T-helper 1 cell treated with Interleukin-12 subunit alpha and Interleukin-12 subunit beta and Interleukin-4 antibody, amounts not matched to agents 30 ng/mL and 1 ng/mL, for 36 hours (primary cell): ENCODE measurements around the gene LNPK. TPM values are rescaled to one million over a fixed set of nuclear protein-coding genes. Genes with fewer than 3 reads are reported as not detected.
"Not testable (repeated sequence)": the region's sequence is repeated elsewhere in the genome, so short reads cannot be mapped to it uniquely, and the experiment has no call there.

ENCODE experiments used
- intact Hi-C: fragments of 100-400 bp; cut with micrococcal nuclease; formaldehyde crosslinking; loops from one replicate; pipeline ENCODE4 v1.15.1; 2024
- total RNA-seq: library from RNA; stranded (reverse); gene quantifications from 2 replicates; pipeline ENCODE4 v1.2.3, GENCODE V29; 2022

LNPK gene
- total RNA-seq, 1 donor from 2014 or later, result 34.9 TPM

DNA sequence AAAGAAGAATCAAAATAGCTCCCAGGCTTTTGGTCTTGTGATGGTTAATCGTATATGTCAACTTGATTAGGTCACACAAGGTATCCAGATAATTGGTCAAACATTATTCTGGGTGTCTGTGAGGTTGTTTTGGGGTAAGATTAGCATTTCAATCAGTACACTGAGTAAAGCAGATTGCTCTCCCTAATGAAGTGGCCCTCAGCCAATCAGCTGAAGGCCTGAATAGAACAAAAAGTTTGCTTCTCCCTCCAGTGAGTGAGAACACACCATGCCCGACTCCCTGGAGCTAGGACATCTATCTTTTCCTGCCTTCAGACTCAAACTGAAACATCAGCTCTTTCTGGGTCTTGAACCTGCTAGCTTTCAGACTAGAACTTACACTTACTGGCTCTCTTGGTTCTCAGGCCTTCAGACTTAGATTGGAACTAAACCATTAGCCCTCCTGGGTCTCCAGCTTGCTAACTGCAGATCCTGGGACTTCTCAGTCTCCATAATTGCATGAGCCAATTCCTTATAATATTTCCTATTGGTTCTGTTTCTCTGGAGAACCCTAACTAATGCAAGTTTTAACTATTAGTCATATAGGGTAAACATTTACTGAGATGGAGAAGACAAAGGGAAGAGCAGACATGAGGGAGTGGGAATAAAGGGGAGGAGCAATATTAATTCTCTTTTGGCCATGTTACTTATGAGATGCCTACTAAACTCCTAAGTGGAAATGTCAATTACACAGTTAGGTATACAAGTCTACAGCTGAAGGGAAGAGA is 25.5 kb downstream of the LNPK start:
- intact Hi-C loops, result no loop called here

DNA sequence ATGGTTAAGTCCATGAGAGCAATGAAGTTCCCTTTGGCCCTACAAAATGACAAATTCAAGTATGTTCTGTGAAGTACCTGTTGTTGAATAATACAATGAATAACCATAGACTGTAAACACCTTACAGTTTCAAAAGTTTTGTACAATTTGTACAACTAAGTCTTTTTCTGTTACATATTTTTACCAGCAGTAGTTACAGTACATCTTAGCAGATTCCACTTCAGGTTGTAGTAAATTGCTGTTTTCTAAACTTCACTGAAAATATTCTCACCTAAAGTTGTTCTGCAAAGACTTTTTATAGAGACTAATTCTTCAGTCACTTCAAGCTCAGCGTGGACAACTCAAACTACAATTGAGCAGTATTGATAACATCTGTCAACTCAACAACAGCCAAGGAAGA is 28.7 kb downstream of the LNPK start:
- intact Hi-C loops, result no loop called here

DNA sequence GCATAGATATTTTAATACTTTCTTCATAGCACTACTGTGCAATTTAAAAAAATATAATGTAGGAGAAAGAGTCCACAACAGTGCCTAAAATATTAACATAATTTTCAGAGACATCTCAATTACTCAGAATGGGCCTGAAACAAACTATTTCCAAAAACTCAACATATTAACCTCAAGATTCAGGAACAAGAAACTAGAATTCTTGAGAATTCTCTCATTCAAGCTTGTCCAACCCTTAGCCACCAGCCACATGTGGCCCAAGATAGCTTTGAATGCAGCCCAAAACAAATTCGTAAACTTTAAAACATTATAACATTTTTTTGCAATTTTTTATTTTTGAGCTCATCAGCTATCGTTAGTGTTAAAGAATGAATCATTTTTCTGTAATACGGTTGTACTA is 35.2 kb downstream of the LNPK start:
- intact Hi-C loops, result no loop called here

DNA sequence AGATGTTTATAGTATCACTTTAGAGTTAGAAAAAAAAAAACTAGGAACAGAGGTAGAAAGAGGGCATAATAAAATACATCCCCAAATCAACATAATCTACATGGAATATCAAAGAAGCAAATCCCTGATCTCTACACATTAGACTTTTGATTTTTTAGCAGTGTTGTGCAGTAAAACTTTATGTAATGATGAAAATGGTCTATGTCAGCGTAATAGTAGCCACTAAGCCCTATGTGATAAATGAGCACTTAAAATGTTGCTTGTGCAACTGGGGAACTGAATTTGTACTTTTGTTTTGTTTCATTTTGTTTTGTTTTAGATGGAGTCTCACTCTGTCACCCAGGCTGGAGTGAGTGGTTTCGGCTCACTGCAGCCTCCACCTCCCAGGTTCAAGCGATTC is 36.3 kb downstream of the LNPK start:
- intact Hi-C loops, result no loop called here

DNA sequence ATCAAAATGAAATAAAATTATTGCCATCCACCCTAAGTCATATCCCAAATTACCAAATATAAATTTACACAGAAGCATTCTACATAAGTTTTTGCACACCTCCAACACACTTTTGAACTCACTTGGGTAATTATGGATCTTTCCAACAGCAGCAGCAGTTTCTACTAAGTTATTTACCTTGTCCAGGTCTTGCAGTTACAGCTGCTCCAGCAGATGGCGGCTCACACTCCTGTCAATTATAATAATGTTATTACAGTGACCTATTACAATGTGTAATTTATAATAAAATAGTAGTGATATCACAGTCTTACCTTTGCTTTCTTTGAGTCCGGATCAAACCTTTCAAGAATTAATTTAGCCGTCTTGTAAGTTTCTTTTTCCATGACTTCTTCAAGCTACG is 37.9 kb downstream of the LNPK start:
- intact Hi-C loops, result no loop called here

DNA sequence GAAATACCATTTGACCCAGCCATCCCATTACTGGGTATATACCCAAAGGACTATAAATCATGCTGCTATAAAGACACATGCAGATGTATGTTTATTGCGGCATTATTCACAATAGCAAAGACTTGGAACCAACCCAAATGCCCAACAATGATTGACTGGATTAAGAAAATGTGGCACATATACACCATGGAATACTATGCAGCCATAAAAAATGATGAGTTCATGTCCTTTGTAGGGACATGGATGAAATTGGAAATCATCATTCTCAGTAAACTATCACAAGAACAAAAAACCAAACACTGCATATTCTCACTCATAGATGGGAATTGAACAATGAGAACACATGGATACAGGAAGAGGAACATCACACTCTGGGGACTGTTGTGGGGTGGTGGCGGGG is 38.9 kb downstream of the LNPK start:
- intact Hi-C loops, result not testable (repeated sequence)

DNA sequence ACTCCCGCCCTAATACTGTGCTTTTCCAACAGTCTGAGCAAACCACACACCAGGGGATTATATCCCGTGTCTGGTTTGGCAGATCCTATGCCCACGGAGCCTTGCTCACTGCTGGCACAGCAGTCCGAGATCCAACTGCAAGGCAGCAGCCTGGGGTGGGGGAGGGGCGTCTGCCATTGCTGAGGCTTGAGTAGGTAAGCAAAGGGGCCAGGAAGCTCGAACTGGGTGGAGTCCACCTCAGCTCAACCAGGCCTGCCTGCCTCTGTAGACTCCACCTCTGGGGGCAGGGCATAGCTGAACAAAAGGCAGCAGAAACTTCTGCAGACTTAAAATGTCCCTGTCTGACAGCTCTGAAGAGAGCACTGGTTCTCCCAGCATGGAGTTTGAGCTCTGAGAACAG is 44.2 kb downstream of the LNPK start:
- intact Hi-C loops, result no loop called here

DNA sequence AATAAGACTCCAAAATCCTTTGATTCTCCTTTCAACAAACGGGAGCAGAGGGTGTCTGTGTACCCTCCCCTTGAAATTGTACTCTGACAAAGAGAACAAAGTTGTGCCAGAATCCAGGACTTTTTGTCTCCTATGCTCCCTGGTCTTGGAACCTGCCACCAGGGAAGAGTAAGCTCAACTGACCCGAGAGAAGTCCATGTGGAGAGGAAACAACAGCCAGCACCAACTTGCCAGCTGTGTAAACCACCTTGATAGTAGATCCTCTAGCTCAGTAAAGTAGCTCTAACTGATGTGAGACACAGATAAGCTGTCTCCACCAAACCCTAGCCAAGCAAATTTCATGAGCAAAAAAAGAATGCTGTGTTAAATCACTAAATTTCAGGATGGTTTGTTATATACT is 46.9 kb downstream of the LNPK start:
- intact Hi-C loops, result no loop called here

DNA sequence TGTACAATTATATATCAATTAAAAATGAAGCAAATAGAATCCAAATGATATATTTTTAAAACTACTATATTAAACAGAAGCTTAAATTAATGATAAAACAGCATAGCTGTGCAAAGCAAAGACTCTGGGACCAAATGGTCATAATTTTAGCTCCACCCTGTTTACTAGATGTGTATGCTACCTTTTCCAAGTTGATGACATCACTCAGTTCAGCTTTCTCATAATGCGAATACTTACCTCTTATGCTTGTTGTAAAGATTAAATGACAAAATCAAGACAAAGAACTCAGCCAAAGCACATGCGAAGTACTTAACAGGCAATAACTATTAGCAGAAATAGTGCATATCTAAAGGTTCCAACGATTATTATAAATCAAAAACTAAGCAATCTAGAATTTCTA is 51.6 kb downstream of the LNPK start:
- intact Hi-C loops, result no loop called here

DNA sequence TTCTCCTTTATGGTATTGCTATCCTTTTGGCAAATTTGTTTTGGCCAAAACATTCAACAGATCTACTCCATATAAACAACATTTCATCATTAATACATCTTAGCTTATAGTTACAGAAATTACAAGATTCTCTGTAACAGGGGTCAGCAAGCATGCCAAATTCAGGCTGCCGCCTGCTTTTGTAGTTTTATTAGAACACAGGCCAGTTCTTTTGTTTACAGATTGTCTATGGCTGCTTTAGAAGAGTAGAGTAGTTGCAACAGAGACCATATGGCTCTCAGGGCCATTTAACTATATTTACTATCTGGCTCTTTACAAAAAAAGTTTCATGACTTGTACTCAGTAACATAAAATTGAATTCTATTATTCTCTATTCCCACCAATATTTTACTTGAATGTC is 53.9 kb downstream of the LNPK start:
- intact Hi-C loops, result no loop called here

DNA sequence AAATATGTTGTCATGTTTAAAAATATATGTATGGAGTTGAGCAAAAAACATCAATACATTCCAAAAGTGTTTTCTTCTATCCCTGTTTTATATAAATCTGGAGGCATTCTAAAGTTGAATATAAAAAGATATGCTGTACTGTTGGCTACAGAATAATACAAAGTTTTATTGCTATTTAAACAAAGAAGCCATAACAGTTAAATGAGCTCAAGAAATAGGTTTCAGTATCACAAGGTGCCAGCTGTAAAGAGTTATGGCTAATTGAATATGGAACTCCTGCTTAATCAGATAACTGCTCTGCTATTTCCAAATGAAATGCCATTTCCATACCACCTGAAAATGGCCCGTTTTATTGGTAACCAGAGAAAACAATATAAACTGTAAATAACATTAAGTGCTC is 55.0 kb downstream of the LNPK start:
- intact Hi-C loops, result no loop called here

DNA sequence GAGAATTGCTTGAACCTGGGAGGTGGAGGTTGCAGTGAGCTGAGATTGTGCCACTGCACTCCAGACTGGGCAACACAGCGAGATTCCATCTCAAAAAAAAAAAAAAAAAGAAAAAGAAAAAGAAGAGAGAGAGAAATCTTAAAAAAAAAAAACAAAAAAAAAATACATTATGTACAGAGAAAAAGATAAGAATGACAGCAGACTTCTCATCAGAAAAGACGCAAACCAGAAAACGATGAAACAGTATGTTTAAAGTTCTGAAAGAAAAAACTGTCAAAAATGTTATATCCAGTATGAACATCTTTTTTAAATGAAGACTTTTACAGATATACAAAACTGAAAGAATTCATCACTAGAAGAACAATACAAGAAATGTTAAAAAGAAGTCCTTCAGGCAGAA is 60.4 kb downstream of the LNPK start:
- intact Hi-C loops, result no loop called here

DNA sequence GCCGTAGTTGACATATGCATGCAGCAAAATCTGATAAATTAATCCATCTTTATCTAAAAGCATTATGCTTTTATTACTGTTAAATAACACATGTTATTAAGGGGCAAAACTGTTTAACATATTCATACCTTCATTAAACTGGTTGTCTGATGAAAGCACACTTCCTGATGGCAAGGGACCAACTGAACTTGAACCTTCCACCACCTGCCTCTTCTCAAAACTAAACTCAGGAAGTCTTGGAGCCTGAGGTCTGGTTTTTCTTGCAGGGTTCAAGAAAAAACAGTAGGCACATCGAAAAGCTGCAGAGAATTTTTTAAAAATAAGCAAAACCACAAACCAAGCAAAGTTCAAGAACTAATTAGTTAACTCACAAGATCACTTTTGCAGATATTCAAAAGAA is 64.9 kb downstream of the LNPK start:
- intact Hi-C loops, result no loop called here

DNA sequence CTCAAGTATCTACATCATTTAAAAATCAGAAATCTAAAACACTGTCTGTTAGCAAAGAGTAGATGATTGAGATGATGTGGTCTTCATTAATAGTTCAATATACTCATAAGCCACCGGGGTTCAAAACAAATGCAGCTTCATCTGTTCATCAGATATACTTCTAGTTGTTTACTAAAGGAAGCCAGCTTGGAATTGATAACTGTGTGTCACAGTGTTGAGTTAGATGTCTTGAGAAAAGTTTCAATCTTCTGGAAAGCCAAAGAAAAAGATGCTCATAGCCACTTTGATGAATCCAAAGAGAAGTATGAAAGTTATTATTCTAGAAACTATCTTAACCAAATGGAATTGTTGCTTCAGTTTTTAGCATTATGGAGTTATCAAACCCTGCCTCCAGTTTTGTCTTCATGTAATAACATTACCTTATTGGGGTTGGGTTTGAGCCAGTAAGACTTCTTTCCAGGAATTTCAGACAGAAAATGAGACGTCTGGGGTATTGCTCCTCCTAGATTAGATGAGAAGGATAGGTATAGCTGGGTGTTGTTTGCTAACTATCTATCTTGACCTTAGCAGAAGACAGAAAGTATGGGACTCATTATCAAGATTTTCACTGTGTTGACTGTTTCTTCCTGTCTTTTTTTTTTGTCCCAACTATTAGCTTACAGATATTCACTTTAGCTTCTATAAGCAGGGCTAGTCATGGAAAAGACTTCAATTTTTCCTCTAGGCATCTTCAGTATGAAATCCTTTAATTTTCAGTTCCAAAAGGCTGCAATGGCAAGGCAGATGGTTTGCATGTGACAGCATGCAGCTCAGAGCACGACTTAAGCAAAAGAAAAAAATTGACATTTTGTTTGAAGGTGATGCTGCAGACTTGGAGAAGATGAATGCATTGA is 66.5 kb downstream of the LNPK start:
- intact Hi-C loops, result no loop called here

DNA sequence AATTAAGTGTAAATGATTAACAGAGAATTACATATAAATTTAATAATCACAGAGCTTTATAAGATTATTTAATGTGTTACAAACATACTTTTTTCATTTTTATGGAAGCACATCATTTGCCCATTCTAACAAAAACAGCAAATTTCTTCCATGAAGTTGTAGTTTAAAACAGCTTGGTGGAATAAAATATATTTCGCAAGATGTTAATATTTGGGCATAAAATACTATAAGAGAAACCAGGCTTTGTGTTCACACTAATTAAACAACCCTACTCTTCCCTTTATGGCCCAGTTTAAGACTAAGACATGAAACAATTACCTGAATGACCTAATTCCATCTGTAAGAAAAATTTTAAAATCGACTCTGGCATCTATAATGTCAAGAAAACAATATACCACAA is 69.4 kb downstream of the LNPK start:
- intact Hi-C loops, result no loop called here

DNA sequence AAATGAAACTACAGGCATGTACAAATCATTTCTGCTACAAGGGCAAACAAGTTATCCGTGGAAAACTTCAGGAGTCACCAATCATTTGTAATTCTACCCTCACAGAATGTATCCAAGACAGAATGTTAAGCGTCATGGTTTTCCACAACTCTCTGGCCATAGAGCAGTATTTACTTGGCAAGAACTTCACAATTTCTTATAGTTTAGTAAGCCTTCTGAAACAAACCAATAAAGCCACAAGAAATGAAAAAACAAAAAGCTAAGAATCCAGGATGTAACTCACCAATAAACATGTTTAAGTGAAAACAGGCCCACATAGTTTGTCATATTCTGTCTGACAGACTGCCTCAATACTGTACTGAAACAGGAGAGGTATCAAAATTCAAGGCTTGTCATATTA is 70.3 kb downstream of the LNPK start:
- intact Hi-C loops, result no loop called here

DNA sequence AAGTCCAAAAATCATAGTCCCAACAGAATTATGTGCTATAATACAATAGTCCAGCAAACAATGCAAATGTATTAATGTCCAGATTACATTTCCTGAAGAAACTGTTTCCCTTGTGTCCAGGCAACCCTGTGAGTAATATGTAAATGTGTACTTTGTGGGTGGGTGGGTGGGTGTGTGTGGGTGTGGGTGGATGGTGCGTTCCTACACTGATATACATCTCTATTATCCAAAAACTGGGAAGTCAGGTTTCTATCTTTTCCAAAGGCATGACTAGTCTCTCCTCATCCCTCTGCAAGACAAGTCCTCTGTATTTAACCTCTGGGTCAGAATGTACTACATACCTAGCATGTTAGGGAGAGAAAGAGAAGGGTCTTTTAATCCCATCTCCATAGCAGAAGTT is 71.6 kb downstream of the LNPK start:
- intact Hi-C loops, result no loop called here

DNA sequence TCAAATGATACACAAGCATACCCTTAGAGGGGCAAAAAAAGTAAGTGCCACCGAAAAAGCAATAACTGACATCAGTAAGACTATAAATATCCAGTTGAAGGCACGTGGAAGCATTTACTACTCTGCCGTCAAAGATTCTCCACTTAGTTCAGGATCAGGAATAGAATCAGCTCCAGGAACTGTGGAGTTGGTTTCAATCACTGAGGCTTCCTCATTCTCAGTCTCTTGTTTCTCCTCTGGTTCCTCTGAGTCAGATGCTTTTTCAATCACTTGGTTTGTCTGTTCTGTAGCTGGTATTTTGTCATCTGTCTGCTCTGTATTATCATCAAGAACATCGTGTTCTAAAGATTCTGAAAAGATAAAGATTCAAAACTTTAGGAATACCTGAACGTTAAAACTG is 72.2 kb downstream of the LNPK start:
- intact Hi-C loops, result no loop called here

DNA sequence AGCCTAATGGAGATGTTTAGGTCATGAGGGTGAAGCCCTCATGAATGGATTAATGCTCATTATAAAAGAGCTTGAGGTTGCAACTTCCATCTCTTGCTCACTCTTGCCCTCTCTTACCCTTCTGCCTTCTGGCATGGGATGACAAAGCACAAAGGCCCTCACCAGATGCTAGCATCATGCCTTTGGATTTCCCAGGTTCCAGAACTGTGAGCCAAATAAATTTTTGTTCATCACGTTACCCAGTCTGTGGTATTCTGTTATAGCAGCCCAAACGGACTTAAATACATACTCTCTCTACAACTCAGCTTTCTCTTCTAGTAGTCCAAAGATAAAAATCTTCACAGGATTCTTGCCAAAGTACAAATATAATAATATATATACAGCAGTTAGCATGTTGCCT is 75.8 kb downstream of the LNPK start:
- intact Hi-C loops, result no loop called here

DNA sequence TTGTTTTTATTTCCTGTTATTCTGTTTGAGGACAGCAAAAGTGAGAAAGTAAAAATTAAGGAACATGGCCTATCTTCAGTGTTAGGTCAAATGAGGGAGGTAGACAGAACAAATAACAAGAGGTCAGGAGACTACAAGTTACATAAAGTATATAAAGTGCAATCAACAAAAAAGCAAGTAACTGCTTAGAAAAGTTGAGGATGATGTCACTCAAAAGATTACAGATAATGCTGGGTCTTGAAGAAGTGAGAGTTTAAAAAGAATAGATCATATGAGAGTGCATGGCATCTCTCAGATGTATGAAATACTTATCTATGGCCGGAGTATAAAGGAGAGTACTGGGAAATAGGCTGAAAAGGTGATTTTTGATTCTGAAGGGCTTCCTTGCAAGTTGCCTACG is 79.9 kb downstream of the LNPK start:
- intact Hi-C loops, result no loop called here

DNA sequence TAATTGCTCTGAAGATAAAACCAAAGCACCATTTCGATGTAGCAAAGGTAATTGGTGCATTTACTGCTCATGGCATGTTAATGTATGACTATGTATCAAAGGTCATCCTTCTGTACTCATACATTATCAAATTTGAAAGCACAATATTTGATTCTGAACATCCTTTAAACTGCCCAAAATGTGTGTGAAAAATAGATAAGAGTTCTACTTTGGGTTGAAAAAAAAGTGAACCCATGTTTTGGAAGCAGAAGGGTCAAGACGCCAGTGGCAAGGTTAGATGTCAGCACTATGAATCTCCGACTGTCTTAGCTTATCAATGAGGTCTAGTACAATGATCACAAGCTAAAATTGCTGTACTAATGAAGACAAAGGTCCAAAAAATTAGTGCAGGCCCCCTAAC is 83.1 kb downstream of the LNPK start:
- intact Hi-C loops, result no loop called here

DNA sequence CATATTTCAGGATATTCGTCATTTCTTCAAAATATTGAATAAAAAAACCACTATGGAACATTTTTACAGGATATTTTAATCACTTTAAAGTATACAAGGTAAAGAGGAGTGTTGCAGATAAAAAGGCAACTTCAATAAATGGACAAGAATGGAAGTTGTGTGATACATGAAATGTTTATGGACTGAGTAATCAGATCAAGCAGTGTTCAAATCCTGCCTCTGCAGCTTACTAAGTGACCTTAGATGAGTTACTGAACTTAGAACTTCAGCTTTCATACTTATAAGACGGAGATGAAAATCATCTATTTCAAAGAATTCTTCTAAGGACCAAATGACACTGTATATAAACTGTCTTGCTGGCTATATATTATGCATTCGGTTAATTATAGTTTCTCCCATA is 87.2 kb downstream of the LNPK start:
- intact Hi-C loops, result no loop called here
